MCF 10A (cell line): Measurements from ENCODE around the gene CKAP2L. TPM values are rescaled to one million over a fixed set of nuclear protein-coding genes. Genes with fewer than 3 reads are reported as not detected.

Experiments used
- BruUV-seq: library from RNA; stranded (reverse); fragments of 400-500 nt; replicated peaks from 2 replicates; lab custom pipeline; 2021; lab: Mats Ljungman, UMichigan
- CTCF ChIA-PET: fragments of 300-600 bp; sonication (Branson Sonifier 250); formaldehyde crosslinking; extraction: SDS; loops from one replicate; lab custom pipeline; 2021; ENCODE audit warnings: antibody characterized with exemption, inconsistent platforms; lab: Yijun Ruan, JAX
- POLR2A ChIA-PET: fragments of 300-600, 350-650 bp; sonication (Branson Sonifier 250); formaldehyde crosslinking; extraction: SDS; loops from one replicate; lab custom pipeline; 2020; ENCODE audit warnings: antibody characterized with exemption, inconsistent platforms; lab: Yijun Ruan, JAX
- DNase-seq: peaks from one replicate; pipeline ENCODE4 v3.0.0-alpha.2; 2018; ENCODE audit not compliant: unreplicated experiment
- H3K27ac Mint-ChIP-seq: one replicate; pipeline ENCODE4 v1.8.0; 2022; ENCODE audit warnings: mild to moderate bottlenecking, low read depth, mixed read lengths; ENCODE audit not compliant: unreplicated experiment
- H3K27me3 Mint-ChIP-seq: one replicate; pipeline ENCODE4 v1.8.0; 2022; ENCODE audit warnings: mixed read lengths; ENCODE audit not compliant: insufficient read depth, unreplicated experiment
- H3K36me3 Mint-ChIP-seq: one replicate; pipeline ENCODE4 v1.8.0; 2022; ENCODE audit warnings: mild to moderate bottlenecking, moderate library complexity, mixed read lengths; ENCODE audit not compliant: insufficient read depth, unreplicated experiment
- H3K4me1 Mint-ChIP-seq: one replicate; pipeline ENCODE4 v1.8.0; 2022; ENCODE audit warnings: mixed read lengths; ENCODE audit not compliant: insufficient read depth, unreplicated experiment
- H3K4me3 Mint-ChIP-seq: one replicate; pipeline ENCODE4 v1.8.0; 2022; ENCODE audit warnings: mild to moderate bottlenecking, moderate library complexity, mixed read lengths; ENCODE audit not compliant: unreplicated experiment
- H3K9me3 Mint-ChIP-seq: one replicate; pipeline ENCODE4 v1.8.0; 2022; ENCODE audit warnings: mixed read lengths; ENCODE audit not compliant: unreplicated experiment
- CTCF ChIP-seq: fragments of 200-600 bp; IDR thresholded peaks from one replicate; pipeline ENCODE4 v1.8.0; 2022; ENCODE audit warnings: antibody characterized with exemption, mild to moderate bottlenecking; ENCODE audit not compliant: unreplicated experiment
- intact Hi-C: fragments of 100-400 bp; cut with micrococcal nuclease; formaldehyde crosslinking; loops from 2 replicates; pipeline ENCODE4 v1.14.1; 2022
- total RNA-seq: library from RNA; stranded (reverse); gene quantifications from 2 replicates; pipeline ENCODE4 v1.2.3, GENCODE V29; 2022

Gene CKAP2L
- total RNA-seq, 1 experiment from 2014 or later: 21.6 TPM

GRCh38 chr2:112792419-112792818 is 28.0 kb upstream of the CKAP2L start:
- no peak for DNase-seq
- TF ChIP-seq CTCF: no peak
- Mint-ChIP-seq H3K9me3 (peaks cover 27% of the 10 kb centered on the region), H3K4me1 (peaks cover 43% of the 10 kb centered on the region), H3K36me3 (no peaks in the 10 kb centered on the region), H3K27me3 (no peaks in the 10 kb centered on the region), H3K4me3 (no peak overlapping the region), H3K27ac (peak overlapping the region; percentile 98)
- POLR2A ChIA-PET: interaction anchor here (6.3 kb wide), 1 partner anchor 10 kb away, joined by 131 read pairs; the partner anchor contains the start of gene IL1A
- no TSS peak for BruUV-seq
- intact Hi-C loops: no loop called here
- CTCF ChIA-PET: interaction anchor here (1.4 to 1.6 kb wide), 2 partner anchors 99 to 149 kb away, joined by 3 read pairs; no protein-coding TSS in a partner anchor

- ChIA-PET POLR2A (interaction anchor here (0.9 to 6.3 kb wide), 2 partner anchors 9 to 147 kb away, joined by 3 to 131 read pairs; partner anchors contain the start of gene IL1A), CTCF (interaction anchor here (1.4 to 1.5 kb wide), 2 partner anchors 93 to 150 kb away, joined by 3 to 7 read pairs; no protein-coding TSS in a partner anchor)
- intact Hi-C loops: no loop called here
- Mint-ChIP-seq H3K36me3 (no peaks in the 10 kb centered on the region), H3K27ac (no peak overlapping the region), H3K9me3 (peaks cover 23% of the 10 kb centered on the region), H3K27me3 (no peaks in the 10 kb centered on the region), H3K4me1 (peaks cover 49% of the 10 kb centered on the region), H3K4me3 (no peak overlapping the region)
- no peak for TF ChIP-seq CTCF
- no TSS peak for BruUV-seq
- no peak for DNase-seq
These were observed 27.4 kb upstream of the CKAP2L start for GRCh38 chr2:112791693-112792230.

DNA sequence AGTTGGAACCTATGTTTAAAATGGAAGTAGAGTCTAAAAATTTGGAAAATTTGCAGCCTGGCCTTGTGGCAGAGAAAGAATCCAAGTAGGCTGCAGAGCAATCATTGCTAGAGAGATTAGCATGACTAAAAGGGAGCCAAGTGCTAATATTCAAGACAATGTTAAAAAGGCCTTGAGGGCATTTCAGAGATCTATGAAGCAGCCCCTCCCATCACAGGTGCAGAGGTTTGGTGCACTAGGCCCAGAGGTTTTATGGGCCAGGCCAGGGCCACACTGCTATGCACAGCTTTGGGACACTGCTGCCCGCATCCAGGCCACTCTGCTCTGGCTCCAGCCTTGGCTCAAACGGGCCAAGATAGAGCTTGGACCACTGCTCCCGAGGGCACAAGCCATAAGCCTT is 26.6 kb upstream of the CKAP2L start:
- H3K27ac Mint-ChIP-seq: no peak overlapping the region
- BruUV-seq: no TSS peak
- H3K27me3 Mint-ChIP-seq: no peaks in the 10 kb centered on the region
- H3K9me3 Mint-ChIP-seq: peaks cover 21% of the 10 kb centered on the region
- POLR2A ChIA-PET: interaction anchor here (0.9 to 6.3 kb wide), 2 partner anchors 8 to 146 kb away, joined by 3 to 131 read pairs; partner anchors contain the start of gene IL1A
- no peak overlapping the region for H3K4me3 Mint-ChIP-seq
- no peaks in the 10 kb centered on the region for H3K36me3 Mint-ChIP-seq
- TF ChIP-seq CTCF: no peak
- CTCF ChIA-PET: interaction anchor here (1.5 to 1.8 kb wide), 2 partner anchors 94 to 168 kb away, joined by 5 to 7 read pairs; no protein-coding TSS in a partner anchor
- peaks cover 52% of the 10 kb centered on the region for H3K4me1 Mint-ChIP-seq
- no peak for DNase-seq
- intact Hi-C loops: no loop called here

DNA sequence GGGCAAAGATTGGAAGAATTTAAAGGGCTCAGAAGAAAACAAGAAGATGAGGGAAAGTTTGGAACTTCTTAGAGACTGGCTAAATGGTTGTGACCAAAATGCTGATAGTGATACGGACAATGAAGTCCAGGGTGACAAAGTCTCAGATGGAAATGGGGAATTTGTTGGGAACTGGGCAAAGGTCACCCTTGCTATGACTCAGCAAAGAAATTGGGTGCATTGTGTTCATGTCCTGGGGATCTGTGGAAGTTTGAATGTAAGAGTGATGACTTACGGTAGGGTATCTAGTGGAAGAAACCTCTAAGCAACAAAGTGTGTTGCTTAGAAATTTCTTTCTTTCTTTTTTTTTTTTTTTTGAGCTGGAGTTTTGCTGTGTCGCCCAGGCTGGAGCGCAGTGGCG is 25.9 kb upstream of the CKAP2L start:
- Mint-ChIP-seq H3K27me3 (no peaks in the 10 kb centered on the region), H3K4me1 (peaks cover 47% of the 10 kb centered on the region), H3K36me3 (no peaks in the 10 kb centered on the region), H3K4me3 (no peak overlapping the region), H3K9me3 (peaks cover 15% of the 10 kb centered on the region), H3K27ac (no peak overlapping the region)
- BruUV-seq: no TSS peak
- DNase-seq: no peak
- CTCF ChIA-PET: interaction anchor here (0.7 to 1.8 kb wide), 4 partner anchors 18 to 169 kb away, joined by 3 to 7 read pairs (median 5); no protein-coding TSS in a partner anchor
- intact Hi-C loops: no loop called here
- no peak for TF ChIP-seq CTCF
- POLR2A ChIA-PET: interaction anchor here (1.5 kb wide), 1 partner anchor 46 kb away, joined by 4 read pairs; the partner anchor contains the start of gene IL1B
